GM12878 (cell line): ENCODE results near the gene GCC2.
"Not testable (repeated sequence)": the region's sequence is repeated elsewhere in the genome, so short reads cannot be mapped to it uniquely, and the experiment has no call there.

ENCODE experiments used
- EGR1 ChIP-seq, 2 experiments: IDR thresholded peaks; 1 replicate in 1 of 2; 2 replicates in 1 of 2; pipeline ENCODE4 v1.6.1; 2011 to 2012; ENCODE audit warnings: low read depth in 2 of 2, low read length in 2 of 2, borderline replicate concordance in 1 of 2, mild to moderate bottlenecking in 1 of 2, moderate library complexity in 1 of 2
- EZH2 ChIP-seq: IDR thresholded peaks from 2 replicates; pipeline ENCODE4 v1.6.1; 2012; ENCODE audit warnings: low read depth, mild to moderate bottlenecking, control low read depth, inconsistent platforms, low read length, borderline replicate concordance; ENCODE audit not compliant: control insufficient read depth
- NRF1 ChIP-seq: conservative IDR thresholded peaks from 2 replicates; pipeline ENCODE4 v1.6.1; 2011; ENCODE audit warnings: mild to moderate bottlenecking, low read depth, low read length, improper control_type of control experiment
- PAX8 ChIP-seq: fragments of 450-650 bp; IDR thresholded peaks from 2 replicates; pipeline ENCODE4 v1.6.1; 2017; ENCODE audit warnings: mild to moderate bottlenecking, moderate library complexity
- POLR2A ChIP-seq: IDR thresholded peaks from 2 replicates; pipeline ENCODE4 v1.6.1; 2011; ENCODE audit warnings: low read depth, mild to moderate bottlenecking, low read length
- POLR2AphosphoS5 ChIP-seq: IDR thresholded peaks from 2 replicates; pipeline ENCODE4 v1.6.1; 2011; ENCODE audit warnings: mild to moderate bottlenecking, low read length, inconsistent platforms
- RFX5 ChIP-seq: IDR thresholded peaks from 2 replicates; pipeline ENCODE4 v1.6.1; 2011; ENCODE audit warnings: low read depth, low read length, improper control_type of control experiment
- TCF3 ChIP-seq: IDR thresholded peaks from 2 replicates; pipeline ENCODE4 v1.6.1; 2012; ENCODE audit warnings: low read depth, mild to moderate bottlenecking, low read length, borderline replicate concordance; ENCODE audit not compliant: insufficient read depth
- TF ChIP-seq, protein P1 (sequence below), 3 experiments: IDR thresholded peaks in 2 of 3; conservative IDR thresholded peaks in 1 of 3; 2 replicates each; pipeline ENCODE4 v1.5.1; 2011; ENCODE audit warnings: low read depth in 3 of 3, low read length in 3 of 3, mild to moderate bottlenecking in 3 of 3, control low read depth in 2 of 3, moderate library complexity in 2 of 3, inconsistent platforms in 1 of 3, mixed read lengths in 1 of 3; ENCODE audit not compliant: control insufficient read depth in 2 of 3, insufficient read depth in 1 of 3; ENCODE audit errors: extremely low read depth in 1 of 3

DNA sequence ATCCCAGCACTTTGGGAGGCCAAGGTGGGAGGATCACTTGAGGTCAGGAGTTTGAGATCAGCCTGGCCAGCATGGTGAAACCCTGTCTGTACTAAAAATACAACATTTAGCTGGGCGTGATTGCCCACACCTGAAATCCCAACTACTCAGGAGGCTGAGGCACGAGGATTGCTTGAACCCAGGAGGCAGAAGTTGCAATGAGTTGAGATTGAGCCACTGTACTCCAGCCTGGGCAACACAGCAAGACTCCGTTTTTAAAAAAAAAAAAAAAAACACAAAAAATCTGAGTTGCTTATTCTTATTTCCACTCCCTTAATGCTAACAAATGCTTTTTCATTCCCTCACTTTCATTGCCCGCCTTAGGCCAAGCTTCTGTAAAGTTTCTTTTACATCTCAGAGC, 4.5 kb downstream of the GCC2 start:
- not testable (repeated sequence) for TF ChIP-seq POLR2AphosphoS5; POLR2A; TCF3; NRF1; RFX5; EGR1 (IDR thresholded peaks at IDR 0.05; ENCODE audit: borderline replicate concordance in 1 of 2, low read depth in 2 of 2, low read length in 2 of 2); PAX8; EZH2
- TF ChIP-seq, protein P1, sequence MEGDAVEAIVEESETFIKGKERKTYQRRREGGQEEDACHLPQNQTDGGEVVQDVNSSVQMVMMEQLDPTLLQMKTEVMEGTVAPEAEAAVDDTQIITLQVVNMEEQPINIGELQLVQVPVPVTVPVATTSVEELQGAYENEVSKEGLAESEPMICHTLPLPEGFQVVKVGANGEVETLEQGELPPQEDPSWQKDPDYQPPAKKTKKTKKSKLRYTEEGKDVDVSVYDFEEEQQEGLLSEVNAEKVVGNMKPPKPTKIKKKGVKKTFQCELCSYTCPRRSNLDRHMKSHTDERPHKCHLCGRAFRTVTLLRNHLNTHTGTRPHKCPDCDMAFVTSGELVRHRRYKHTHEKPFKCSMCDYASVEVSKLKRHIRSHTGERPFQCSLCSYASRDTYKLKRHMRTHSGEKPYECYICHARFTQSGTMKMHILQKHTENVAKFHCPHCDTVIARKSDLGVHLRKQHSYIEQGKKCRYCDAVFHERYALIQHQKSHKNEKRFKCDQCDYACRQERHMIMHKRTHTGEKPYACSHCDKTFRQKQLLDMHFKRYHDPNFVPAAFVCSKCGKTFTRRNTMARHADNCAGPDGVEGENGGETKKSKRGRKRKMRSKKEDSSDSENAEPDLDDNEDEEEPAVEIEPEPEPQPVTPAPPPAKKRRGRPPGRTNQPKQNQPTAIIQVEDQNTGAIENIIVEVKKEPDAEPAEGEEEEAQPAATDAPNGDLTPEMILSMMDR (IDR thresholded peaks at IDR 0.05 in 2 of 3, conservative IDR thresholded peaks at IDR 0.05 in 1 of 3; ENCODE audit: control insufficient read depth in 2 of 3, extremely low read depth in 1 of 3, insufficient read depth in 1 of 3, low read depth in 3 of 3, low read length in 3 of 3), result not testable (repeated sequence)
